GM21515 (cell line): Measurements from ENCODE around the gene ORMDL3.
"Not testable (repeated sequence)": the region's sequence is repeated elsewhere in the genome, so short reads cannot be mapped to it uniquely, and the experiment has no call there.

Experiments
- ATAC-seq: cut with Tn5 transposase; IDR thresholded peaks from one replicate; pipeline ENCODE4 v1.9.1; 2021; ENCODE audit not compliant: unreplicated experiment

ORMDL3 gene

DNA sequence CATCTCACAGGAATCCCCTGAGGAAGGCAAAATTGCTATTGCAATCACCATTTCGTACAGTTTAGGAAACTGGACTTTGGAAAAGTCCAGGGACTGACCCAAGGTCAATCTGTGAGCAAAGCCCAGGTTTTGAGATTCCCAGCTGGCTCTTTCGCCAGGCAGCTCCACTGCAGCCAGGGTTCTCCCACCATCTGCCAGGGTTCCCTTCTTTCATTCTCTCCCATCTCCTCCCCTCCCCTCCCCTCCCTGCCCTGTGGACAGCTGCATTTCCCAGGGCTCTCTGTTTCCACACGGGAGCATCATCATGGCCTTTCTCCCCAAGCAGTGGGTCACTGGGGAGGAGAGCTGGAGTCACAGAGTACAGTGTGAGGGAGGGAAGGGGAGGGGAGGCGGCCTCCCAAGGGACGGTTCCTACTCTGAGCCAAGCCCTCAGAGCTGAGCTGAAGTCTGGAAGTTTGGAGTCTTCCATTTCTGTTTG is 23.5 kb upstream of the ORMDL3 start:
- no peak for ATAC-seq

DNA sequence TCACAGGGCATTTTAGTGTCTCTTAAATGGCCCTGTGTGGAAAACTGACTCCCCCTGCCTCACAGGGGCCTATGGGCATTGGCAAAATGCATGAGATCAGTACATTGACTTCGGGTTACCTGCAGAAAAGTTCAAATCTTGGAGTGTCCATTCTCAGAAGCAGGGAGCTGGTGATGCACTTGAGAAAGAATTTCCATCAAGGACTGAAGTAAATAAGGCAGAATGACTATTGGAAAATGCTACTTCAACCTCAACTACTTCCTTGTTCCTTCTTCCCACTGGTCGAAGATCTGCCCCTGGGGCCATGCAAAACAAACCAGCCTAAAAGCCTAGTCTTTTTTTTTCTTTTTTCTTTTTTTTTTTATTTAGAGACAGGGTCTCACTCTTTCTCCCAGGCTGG is 21.6 kb upstream of the ORMDL3 start:
- ATAC-seq = no peak

- not testable (repeated sequence) for ATAC-seq
These were observed 21.1 kb upstream of the ORMDL3 start for GRCh38 chr17:39948489-39948828.

GRCh38 chr17:39946551-39947330 is 19.3 kb upstream of the ORMDL3 start:
- no peak for ATAC-seq

DNA sequence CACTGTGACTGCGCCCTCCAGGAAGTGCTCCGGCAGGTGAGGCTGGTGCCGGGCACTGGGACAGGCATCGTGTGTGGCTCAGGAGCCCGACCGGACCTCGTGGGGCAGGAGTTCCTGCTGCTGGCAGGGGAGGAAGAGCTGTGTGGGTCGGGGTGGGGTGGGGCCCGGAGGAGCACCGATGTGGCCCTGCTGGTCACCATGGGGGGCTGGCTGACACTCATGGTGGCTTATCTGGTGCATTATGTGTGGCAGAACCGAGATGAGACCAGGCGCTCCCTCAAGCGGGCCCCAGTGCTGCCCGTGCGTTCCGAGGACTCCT is 17.0 kb upstream of the ORMDL3 start:
- ATAC-seq = no peak

DNA sequence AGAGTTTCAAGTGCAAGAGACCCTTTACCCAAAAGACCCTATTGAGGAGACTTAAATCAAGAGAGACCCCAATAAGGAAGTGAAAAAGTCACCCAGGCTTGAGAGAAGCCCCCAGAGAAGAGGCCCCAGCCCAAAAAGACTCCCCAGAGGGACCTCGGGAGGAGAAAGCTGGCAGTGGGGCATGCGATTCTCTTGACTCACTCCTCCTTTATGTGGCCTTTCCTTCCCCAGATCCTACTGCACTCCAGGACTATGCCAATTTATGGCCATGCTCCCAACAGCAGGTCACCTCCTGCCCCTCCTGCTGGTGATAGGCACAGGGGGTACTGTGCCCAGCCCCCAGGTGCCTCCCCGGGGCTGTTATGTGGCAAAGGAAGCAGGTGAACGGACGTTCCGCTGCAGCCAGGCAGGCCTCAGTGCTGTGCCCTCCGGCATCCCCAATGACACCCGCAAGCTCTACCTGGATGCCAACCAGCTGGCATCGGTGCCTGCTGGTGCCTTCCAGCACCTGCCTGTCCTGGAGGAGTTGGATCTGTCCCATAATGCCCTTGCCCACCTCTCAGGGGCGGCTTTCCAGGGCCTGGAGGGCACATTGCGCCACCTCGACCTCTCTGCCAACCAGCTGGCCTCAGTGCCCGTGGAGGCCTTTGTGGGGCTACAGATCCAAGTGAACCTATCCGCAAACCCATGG is 16.4 kb upstream of the ORMDL3 start:
- no peak for ATAC-seq

DNA sequence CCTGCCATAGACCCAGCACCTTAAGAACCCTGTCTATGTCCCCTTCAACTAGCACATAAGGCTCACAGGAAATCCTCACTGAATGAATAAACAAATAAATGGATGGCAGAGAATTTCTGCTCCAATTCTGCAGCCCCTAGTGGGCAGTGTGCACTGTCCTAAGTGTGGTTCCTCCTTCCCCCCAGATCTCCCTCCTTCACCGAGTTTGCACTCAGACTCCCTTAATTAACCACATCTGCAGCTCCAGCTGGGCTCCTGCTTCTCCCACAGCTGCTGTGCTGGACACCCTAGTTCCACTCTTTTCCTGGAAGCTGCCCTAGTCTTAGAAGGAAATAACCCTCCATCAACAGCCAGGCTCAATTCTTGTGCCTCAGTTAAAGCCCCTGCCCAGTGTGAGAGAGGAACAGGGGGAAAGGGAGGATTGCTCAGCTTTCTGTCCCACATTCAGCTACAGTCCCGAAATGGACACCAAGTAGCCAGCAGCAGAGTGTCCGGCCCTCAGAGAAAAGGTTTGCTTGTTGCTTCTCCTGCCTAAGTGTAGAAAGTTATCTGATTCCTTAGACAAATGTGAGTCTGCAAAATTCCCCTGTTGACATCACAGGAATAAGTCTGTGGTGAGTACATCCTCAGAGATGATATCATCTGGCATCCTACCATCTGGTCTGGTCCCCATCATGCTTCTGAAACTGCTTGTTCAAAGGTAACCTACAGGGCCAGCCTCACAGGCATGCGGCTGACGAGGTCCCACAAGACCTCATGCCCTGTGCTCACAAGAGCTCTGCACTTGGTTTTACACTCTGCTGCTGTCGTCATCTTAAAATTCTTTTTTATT is 12.4 kb upstream of the ORMDL3 start:
- no peak for ATAC-seq

DNA sequence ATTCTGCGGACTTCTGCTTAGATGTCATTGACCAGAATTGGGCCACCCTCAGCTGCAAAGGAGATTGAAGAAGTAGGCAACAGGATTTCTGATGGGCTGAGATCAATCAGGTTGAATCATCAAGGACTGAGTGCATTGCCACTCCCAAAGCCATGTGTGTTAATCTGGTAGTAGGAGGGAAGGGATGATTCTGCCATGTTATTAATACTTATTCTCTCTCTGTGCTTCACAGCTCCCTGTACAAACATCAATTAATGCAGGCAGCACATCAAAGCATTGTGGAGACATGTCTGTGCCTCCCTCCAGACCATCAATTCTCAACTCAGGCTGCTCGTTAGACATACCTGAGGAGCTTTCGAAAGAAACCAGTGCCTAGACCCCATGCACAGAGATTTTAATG is 11.7 kb upstream of the ORMDL3 start:
- ATAC-seq = no peak

GRCh38 chr17:39938140-39938869 is 10.9 kb upstream of the ORMDL3 start:
- ATAC-seq = no peak

DNA sequence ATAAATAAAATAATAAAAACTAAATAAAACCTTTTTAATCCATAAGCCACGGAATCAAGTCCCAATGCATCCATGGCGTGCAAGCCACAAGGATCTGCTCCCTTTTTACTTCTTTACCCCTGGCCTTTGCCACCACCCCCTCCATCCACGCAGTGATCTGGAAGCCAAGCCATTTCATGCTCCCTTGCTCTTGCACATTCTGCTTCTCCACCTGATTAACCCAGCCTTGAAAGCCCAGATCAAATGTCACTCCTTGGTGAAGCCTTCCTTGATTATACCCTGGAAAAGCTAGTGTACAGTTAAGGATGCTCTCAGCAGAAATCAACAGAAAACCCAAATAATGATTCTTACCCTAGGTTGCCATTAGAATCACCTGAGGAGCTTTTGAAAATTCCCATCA is 10.0 kb upstream of the ORMDL3 start:
- no peak for ATAC-seq

DNA sequence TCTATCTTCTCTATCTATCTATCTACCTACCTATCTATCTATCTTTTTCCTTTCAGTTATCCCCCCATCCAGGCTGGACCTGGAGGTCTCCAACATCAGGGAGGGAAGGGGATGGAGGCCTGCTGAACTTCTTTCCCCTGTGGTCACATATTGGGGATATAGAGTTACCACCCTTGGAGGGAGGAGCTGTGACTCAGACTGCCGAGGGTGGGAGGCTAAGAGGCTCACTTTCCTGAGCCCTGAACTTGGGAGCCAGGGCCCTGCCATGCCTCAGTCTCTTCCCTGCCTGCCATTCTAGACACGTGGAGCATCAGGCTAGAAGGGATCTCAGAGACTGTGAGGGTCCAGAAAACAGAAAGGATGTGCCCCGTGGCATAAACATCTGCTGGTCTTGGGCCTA is 8.5 kb upstream of the ORMDL3 start:
- no peak for ATAC-seq

- no peak for ATAC-seq
These were observed 6.9 kb upstream of the ORMDL3 start for GRCh38 chr17:39934324-39934723.

DNA sequence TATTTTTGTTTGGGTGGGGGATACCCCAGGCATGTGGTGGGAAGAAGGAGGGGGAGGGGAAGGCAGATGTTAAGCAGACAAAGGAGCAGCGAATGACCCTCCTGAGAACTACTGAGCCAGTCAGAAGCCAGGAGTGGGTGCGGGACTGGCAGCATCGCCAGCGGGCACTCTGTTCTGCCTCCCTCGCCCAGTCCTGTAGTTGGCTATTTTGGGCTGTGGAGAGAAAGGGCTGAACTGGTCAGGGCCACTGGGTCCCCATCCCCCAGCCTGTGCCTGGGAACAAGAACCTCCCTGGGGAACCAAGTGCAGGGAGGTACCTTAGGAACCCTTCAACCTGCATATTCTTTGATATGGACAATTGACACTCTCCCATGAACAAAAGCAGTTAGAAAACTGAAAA is 6.5 kb upstream of the ORMDL3 start:
- no peak for ATAC-seq

GRCh38 chr17:39929646-39930407 is 2.4 kb upstream of the ORMDL3 start:
- no peak for ATAC-seq

DNA sequence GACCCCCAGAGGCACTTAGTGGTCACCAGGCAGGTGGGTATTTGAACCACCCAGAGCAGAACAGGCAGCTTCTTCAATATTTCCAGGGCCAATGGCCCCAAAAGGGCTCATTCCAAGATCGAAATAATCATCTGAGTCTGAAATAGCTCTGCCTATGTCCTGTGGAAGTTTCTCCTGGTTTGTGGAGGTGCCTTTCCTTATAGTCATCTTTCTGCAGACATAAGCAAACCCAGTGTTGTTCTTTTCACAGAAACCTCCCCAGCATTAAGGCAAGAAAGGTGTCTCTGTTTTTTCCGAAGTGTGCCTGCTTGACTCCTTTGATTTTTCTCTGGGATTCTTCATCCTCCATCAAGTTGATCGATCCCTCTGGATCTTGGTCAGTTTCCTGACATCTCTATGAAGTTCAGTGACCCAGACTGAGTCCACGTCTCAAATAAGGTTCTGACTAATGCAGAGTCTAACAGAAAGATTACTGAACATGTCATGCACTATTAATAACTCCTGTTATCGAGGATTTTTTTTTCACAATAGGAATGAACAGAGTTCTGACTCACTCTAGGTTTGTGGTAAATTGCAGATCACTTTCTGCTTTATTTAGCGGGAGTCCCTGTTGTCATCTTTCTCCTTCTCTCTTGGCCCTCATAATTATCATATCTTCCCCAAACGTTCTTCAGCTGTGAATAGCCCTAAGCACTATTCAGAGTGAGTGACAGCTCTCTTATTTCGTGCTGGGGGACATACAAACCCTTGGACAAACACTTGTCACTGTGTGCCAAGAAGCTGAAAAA is 1.7 kb upstream of the ORMDL3 start:
- ATAC-seq = no peak

DNA sequence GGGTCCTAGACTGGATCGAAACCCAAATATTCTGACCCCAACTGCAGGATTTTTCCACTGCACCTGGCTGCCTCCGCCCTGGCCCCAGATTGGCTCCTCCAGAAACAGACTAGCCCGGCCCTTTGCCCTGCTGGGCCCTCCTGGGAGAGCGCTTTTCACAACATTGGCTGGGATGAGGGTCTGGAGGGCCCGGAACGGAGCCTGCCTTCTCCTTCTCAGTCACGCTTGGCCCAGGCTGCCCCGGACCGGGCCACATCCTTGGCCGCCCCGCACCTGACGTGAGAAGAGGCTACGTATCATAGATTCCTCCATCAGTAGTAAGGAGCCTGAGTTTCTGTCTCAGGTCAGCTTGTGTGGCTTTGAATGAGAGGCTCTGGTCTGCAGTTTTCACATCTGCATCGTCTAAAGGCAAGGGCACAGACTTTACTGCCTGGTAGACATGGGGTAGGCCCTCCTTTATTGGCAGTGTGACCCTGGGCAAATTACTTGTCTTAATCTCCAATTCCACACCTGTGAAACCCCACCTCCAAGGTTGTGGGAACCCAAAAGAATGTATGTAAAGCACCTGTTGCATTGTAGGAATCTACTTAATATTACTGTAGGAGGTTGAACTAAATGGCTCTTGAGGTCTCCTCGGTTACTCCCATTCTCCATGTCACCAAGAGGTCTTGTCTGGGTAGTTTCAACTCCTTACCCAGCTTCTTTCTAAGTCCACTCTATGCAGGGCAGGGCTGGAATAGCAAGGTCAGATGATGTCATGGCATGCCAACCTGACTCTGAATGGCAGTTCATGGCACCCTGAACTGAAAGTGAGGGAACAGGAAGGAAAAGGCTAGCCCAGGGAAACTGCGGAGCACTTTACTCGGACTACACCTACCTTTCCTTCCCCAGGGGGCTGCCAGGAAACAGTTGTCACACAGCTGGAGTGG is 792 bp upstream of the ORMDL3 start:
- ATAC-seq = peak; percentile 17

DNA sequence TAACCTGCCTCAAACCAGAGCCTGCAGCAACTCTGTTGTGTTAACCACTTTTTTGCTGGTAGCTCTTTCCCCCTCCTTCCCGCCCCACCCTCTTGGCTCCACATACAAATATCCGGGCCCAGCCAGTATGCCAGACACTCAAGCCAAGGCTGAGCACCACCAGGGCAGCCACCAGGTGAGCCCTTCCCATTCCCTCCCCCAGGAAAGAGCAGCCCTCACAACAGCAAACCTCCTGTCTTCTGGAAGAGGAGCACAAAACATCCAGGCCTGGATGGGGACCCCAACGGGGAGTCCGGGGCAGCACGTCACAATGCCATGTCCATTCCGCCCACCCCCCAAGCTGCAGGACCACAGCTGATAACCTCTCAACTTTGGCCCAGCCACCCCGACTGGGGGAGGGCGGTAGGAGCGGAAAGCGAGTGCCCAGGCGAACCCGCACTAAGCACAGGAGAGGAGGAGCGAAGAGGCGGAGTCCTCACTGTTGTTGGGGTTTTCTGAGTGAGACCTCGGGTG is 757 bp downstream of the ORMDL3 start:
- ATAC-seq = peak; percentile 13

GRCh38 chr17:39926135-39926587 is 1.2 kb downstream of the ORMDL3 start:
- ATAC-seq = no peak
